G401 (cell line): ENCODE data around the gene PAX1. TPM values are rescaled to one million over a fixed set of nuclear protein-coding genes. Genes with fewer than 3 reads are reported as not detected.
A peak's percentile ranks its signal among the peaks of the same experiment; 100 is the strongest.

Source experiments
- DNase-seq: peaks from one replicate; pipeline ENCODE4 v3.0.0-alpha.2; 2015; ENCODE audit warnings: low spot score
- in situ Hi-C: cut with HindIII; loops from 2 replicates; pipeline ENCODE4 v1.10.0; 2016; ENCODE audit warnings: low sequenced_read_pairs, mixed read lengths
- total RNA-seq: library from RNA; depleted of rRNA; stranded (reverse); fragments of >200 nt; shearing (Covaris generic); gene quantifications from 2 replicates; pipeline ENCODE4 v1.2.3, GENCODE V29; 2014; rRNA removed

The PAX1 gene
- total RNA-seq, result not detected in 2 replicates

- in situ Hi-C loops, result no loop called here
- no peak for DNase-seq
Observed at GRCh38 chr20:21705575-21706260, at the start of gene PAX1. Gene PAX1, plus strand, starts transcription at chr20:21705664. Its CDS starts 49 bp downstream, at chr20:21705713.

- in situ Hi-C loops, result no loop called here
- no peak for DNase-seq
Observed at GRCh38 chr20:21656308-21657067, 49.0 kb upstream of the PAX1 start.

- in situ Hi-C loops, result no loop called here
- DNase-seq, result no peak
Observed at GRCh38 chr20:21661488-21662055, 43.9 kb upstream of the PAX1 start.

GRCh38 chr20:21663465-21663864, 42.0 kb upstream of the PAX1 start:
- in situ Hi-C loops, result no loop called here
- DNase-seq, result no peak

- no peak for DNase-seq
- in situ Hi-C loops, result no loop called here
Observed at GRCh38 chr20:21665687-21666446, 39.6 kb upstream of the PAX1 start.

- in situ Hi-C loops, result no loop called here
- no peak for DNase-seq
Observed at GRCh38 chr20:21670126-21670525, 35.3 kb upstream of the PAX1 start.

GRCh38 chr20:21670981-21671380, 34.5 kb upstream of the PAX1 start:
- DNase-seq, result no peak
- in situ Hi-C loops, result no loop called here

GRCh38 chr20:21677261-21677660, 28.2 kb upstream of the PAX1 start:
- no peak for DNase-seq
- in situ Hi-C loops, result no loop called here

GRCh38 chr20:21677781-21678180, 27.7 kb upstream of the PAX1 start:
- DNase-seq, result no peak
- in situ Hi-C loops, result no loop called here

GRCh38 chr20:21681234-21681921, 24.1 kb upstream of the PAX1 start:
- DNase-seq, result no peak

GRCh38 chr20:21681922-21682318, 23.5 kb upstream of the PAX1 start:
- DNase-seq, result no peak
- in situ Hi-C loops, result no loop called here

More at GRCh38 chr20:21681234-21681921, 24.1 kb upstream of the PAX1 start:
- in situ Hi-C loops, result no loop called here

GRCh38 chr20:21682521-21682954, 22.9 kb upstream of the PAX1 start:
- in situ Hi-C loops, result no loop called here
- DNase-seq, result peak; percentile 5

GRCh38 chr20:21684671-21685070, 20.8 kb upstream of the PAX1 start:
- no peak for DNase-seq
- in situ Hi-C loops, result no loop called here

- no peak for DNase-seq
- in situ Hi-C loops, result no loop called here
Observed at GRCh38 chr20:21685981-21686380, 19.5 kb upstream of the PAX1 start.

- in situ Hi-C loops, result no loop called here
- no peak for DNase-seq
Observed at GRCh38 chr20:21693322-21693721, 12.1 kb upstream of the PAX1 start.

- no peak for DNase-seq
- in situ Hi-C loops, result no loop called here
Observed at GRCh38 chr20:21698494-21699215, 6.8 kb upstream of the PAX1 start.

GRCh38 chr20:21699216-21699508, 6.3 kb upstream of the PAX1 start:
- in situ Hi-C loops, result no loop called here
- no peak for DNase-seq

GRCh38 chr20:21701171-21701876, 4.1 kb upstream of the PAX1 start:
- DNase-seq, result no peak
- in situ Hi-C loops, result no loop called here
